GM23248 (cell line): ENCODE data around the gene NR3C1.

Source experiments
- EZH2 ChIP-seq: fragments of 200-600 bp; sonication (generic); IDR thresholded peaks from 2 replicates; pipeline ENCODE4 v1.6.1; 2018; ENCODE audit warnings: antibody characterized with exemption, mild to moderate bottlenecking; ENCODE audit not compliant: insufficient read depth, poor library complexity, severe bottlenecking
- EZH2phosphoT487 ChIP-seq: fragments of 200-600 bp; sonication (generic); IDR thresholded peaks from 2 replicates; pipeline ENCODE4 v1.6.1; 2018; ENCODE audit warnings: antibody characterized with exemption, moderate library complexity, mild to moderate bottlenecking, low read depth; ENCODE audit not compliant: insufficient read depth

DNA sequence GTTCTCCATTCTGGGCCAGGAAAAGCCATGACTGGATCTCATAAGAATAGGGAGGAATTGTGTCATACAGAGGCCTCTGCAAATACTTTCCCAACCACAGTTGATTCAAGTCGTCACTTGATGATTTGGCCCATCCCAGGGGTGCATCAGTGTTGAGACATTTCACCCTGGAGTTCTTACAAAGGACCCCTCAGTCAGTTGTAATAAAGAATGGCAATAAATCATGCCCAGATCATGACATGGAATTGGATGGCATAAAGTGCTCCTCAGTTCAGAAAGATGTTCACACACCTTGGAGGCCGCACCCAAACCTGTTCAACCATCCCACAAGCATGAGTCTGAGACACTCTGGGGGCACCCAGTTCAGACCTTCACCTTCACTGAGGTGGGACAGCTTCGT, 168.1 kb downstream of the NR3C1 start:
- no peak for TF ChIP-seq EZH2
- TF ChIP-seq EZH2phosphoT487: 0 out of 2 replicates have a peak, but pooled peaks have one; percentile 50
